Measurements from ENCODE around the gene EP400.

DNA sequence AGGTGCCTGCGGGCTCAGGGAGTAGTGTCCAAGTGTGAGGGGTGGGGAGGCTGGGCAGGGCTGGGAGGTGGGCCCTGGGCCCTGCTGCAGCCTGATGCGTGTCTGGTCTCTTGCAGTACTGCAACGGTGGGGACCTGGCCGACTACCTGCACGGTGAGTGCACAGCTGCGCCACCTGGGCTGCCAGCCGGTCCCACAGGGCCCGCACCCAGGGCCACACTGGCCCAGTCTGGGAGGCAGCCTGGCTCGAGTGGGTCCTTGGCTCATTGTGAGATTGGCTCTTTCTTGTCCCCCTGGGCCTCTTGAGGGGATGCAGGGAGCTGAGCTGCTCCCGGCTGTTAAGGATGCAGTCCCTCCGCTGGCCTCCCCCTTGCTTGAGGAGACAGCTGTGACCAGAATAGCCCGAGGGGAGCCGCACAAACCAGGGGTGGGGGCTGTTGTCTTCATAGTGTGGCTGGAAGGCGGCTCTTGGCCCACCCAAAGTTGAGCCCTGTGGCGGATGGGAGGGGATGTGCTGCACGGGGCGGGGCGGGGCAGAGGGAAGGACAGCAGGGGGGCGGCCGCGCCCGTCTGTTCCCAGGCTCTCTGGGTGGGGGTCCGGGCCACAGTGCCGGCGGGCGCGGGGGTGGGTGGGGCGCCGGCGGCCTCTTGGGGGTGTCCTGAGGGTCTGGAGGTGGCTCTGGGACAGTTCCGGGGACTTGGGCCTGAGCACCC lies 42.2 kb upstream of the EP400 start:
- no peak for TF ChIP-seq CTCF (IDR thresholded peaks at IDR 0.05)
- no peak for TF ChIP-seq POLR2A (IDR thresholded peaks at IDR 0.05)
